ENCODE measurements around the gene ZBTB3.

GRCh38 chr11:62716206-62716605 lies 37.8 kb downstream of the ZBTB3 start:
- TF ChIP-seq CTCF (IDR thresholded peaks at IDR 0.05) (no peak), POLR2A (IDR thresholded peaks at IDR 0.05) (no peak)
